Activated CD4-positive, alpha-beta T cell treated with anti-CD3 and anti-CD28 coated beads, Interleukin-2, amount 10 ng/mL, durations not matched to agents 7 days and 5 days (primary cell): ENCODE data around the gene CRB2. TPM values are rescaled to one million over a fixed set of nuclear protein-coding genes. Genes with fewer than 3 reads are reported as not detected.

Experiments used
- CTCF ChIA-PET: fragments of 350-600 bp; sonication (Branson Sonifier 250); formaldehyde crosslinking; loops from one replicate; lab custom pipeline; 2021; ENCODE audit warnings: antibody characterized with exemption; lab: Charles Lee
- POLR2A ChIA-PET: fragments of 350-600 bp; sonication (Branson Sonifier 250); formaldehyde crosslinking; loops from one replicate; lab custom pipeline; 2021; ENCODE audit warnings: antibody characterized with exemption; lab: Charles Lee
- DNase-seq: peaks from one replicate; pipeline ENCODE4 v3.0.0-alpha.2; 2020
- H3K27ac Mint-ChIP-seq: one replicate; pipeline ENCODE4 v1.8.0; 2021; ENCODE audit warnings: mild to moderate bottlenecking, moderate library complexity, mixed read lengths
- H3K27me3 Mint-ChIP-seq: one replicate; pipeline ENCODE4 v1.8.0; 2021; ENCODE audit warnings: mixed read lengths
- H3K36me3 Mint-ChIP-seq: one replicate; pipeline ENCODE4 v1.8.0; 2021; ENCODE audit warnings: low read depth, mixed read lengths
- H3K4me1 Mint-ChIP-seq: one replicate; pipeline ENCODE4 v1.8.0; 2021; ENCODE audit warnings: mixed read lengths
- H3K4me3 Mint-ChIP-seq: one replicate; pipeline ENCODE4 v1.8.0; 2021; ENCODE audit warnings: mild to moderate bottlenecking, moderate library complexity, mixed read lengths
- H3K9me3 Mint-ChIP-seq: one replicate; pipeline ENCODE4 v1.8.0; 2021; ENCODE audit warnings: mixed read lengths
- total RNA-seq, 2 experiments: library from RNA; stranded (reverse); gene quantifications; one replicate each; pipeline ENCODE4 v1.2.3, GENCODE V29; 2021

CRB2 gene
- total RNA-seq, 2 experiments from 2014 or later = not detected

DNA sequence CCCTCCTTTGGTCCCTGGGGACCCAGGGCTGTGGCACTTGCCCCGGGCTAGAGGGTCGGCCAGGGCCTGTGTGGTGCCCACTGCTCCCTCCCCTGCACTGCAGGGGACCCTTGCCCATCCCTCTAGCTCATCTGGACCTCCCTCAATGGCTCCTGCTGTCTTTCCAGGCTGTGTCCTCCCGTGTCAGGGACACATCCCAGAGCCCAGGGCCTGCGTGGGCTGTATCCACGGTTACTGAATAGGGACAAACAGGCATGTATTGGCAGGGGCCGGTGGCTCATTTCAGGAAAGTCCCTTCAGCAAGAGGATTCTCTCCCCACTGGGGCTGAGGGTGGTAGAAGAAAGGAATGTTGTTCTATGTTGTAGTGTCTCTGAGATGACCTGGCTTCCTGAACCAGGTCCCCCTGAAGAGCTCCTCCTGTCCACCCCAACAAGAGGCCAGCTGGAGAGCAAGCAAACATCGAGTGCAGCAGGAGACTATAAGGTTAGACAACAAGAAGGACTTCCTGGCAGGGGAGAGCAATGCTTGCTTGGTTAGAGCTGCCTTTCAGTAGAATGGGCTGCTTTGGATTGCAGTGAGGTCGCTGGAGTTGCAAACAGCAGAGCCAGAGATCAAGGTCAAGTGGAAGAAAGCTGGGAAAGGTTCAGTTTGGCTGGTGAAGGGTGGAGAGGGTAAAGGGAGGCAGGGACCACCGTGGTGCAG, 1.0 kb upstream of the CRB2 start:
- Mint-ChIP-seq H3K36me3 (no peaks in the 10 kb centered on the region), H3K4me3 (no peak overlapping the region), H3K27me3 (peaks cover 9% of the 10 kb centered on the region), H3K9me3 (no peaks in the 10 kb centered on the region), H3K4me1 (peaks cover 19% of the 10 kb centered on the region), H3K27ac (peak overlapping the region; percentile 62)
- ChIA-PET POLR2A (no interaction called here), CTCF (interaction anchor here (0.5 to 2.9 kb wide), 9 partner anchors 11 to 892 kb away, joined by 3 to 11 read pairs (median 3); no protein-coding TSS in a partner anchor)
- no peak for DNase-seq

DNA sequence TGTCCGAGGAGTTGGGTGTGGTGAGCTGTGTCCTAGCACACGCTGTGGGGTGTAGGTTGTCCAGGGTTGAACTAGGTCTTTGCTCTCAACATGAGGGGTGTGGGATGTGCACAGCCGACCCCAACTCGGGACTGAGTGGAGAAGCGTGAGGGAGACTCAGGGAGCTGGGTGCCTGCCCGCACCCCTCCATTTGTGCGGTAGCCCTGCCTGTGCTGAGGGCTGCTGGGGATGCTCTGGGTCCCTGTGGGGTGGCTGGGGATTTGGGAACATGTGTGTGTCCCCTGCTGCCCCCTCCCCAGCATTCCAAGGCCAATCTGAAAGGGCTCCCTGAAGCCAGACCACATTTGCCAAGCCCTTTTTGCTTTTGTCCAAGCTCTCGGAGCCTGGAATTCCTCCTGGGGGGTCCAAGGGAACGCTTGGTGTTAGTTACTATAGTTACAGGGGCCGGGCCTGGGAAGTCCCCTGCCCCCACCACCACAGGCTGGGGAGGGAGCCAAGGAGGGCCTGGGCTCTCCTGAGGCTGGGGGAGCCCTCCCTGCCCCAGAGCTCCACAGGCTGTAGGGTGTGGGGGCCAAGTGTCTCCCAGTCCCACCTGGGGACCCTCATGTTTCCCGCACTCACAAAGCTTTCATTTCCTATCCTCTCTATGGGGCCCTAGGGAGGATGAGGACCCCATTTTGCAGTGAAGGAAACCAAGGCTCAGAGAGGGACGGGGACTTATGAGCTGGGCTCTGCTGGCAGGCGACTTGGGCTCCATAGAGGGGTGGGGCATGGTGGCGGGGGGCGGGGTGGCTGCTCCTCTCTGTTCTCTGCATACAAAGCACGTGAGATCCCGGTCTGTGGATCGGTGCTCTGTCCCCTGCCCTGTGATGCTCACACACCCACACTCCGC, 1.1 kb downstream of the CRB2 start:
- H3K27ac Mint-ChIP-seq = no peak overlapping the region
- H3K4me3 Mint-ChIP-seq = no peak overlapping the region
- H3K36me3 Mint-ChIP-seq = no peaks in the 10 kb centered on the region
- ChIA-PET POLR2A (no interaction called here), CTCF (interaction anchor here (0.6 kb wide), 1 partner anchor 108 kb away, joined by 3 read pairs; no protein-coding TSS in a partner anchor)
- DNase-seq = no peak
- no peaks in the 10 kb centered on the region for H3K9me3 Mint-ChIP-seq
- peaks cover 26% of the 10 kb centered on the region for H3K4me1 Mint-ChIP-seq
- peaks cover 4% of the 10 kb centered on the region for H3K27me3 Mint-ChIP-seq

DNA sequence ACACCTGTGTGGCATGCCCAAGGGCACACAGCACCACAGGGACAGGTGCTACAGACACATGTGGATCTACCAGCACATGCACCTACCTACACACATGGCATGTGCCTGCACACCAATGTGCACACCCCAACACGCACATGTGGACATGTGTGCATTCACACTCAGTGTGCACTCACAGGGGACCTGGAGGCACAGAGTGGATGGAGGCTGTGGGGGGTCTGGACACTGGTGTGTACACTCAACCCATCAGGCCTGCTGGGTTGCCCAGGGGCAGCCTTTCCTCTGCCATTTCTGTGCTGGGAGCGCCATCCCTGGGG, 1.7 kb downstream of the CRB2 start:
- POLR2A ChIA-PET = no interaction called here
- CTCF ChIA-PET = no interaction called here
- DNase-seq = no peak
- H3K36me3 Mint-ChIP-seq = no peaks in the 10 kb centered on the region
- H3K27me3 Mint-ChIP-seq = peaks cover 2% of the 10 kb centered on the region
- H3K4me1 Mint-ChIP-seq = peaks cover 26% of the 10 kb centered on the region
- H3K9me3 Mint-ChIP-seq = no peaks in the 10 kb centered on the region
- H3K4me3 Mint-ChIP-seq = no peak overlapping the region
- H3K27ac Mint-ChIP-seq = no peak overlapping the region

DNA sequence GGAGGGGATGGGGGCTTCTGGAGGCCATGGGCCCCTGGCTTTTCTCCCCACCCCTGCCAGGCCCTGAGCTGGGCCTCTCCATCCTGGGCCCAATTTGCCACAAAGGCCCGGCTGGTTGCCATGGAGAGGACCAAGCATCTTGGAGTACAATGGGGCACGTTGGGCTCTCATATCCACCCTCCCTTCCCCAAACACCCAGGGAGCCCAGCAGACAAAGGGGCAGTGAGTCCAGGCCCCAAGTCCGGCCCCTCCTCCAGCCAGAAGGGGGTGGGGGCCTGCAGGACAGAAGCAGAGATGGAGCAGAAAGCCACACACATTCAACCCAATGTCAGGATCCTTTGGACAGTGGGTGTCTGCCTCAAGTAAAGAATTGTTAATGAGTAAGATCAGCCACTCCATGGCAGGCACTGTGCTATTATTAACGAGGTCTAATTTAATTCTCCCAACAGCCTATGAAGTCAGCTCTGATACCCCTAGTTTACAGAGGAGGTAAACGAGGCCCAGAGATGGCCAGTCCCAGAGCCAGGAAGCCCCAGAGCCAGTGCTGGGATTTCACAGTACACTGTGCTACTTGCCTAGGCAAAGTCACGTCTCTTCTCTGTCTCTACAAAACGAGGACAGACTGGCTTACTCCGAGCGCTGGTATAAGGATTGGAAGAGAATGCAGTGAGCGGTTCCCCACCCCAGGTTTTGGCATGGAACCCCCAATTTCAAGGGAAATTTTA, 2.3 kb downstream of the CRB2 start:
- Mint-ChIP-seq H3K4me3 (no peak overlapping the region), H3K9me3 (no peaks in the 10 kb centered on the region), H3K4me1 (peaks cover 26% of the 10 kb centered on the region), H3K27ac (peak overlapping the region; percentile 39), H3K27me3 (no peaks in the 10 kb centered on the region), H3K36me3 (no peaks in the 10 kb centered on the region)
- no peak for DNase-seq
- ChIA-PET CTCF (interaction anchor here (0.6 kb wide), 1 partner anchor 1033 kb away, joined by 3 read pairs; no protein-coding TSS in a partner anchor), POLR2A (interaction anchor here (0.7 kb wide), 1 partner anchor 56 kb away, joined by 7 read pairs; no protein-coding TSS in a partner anchor)

DNA sequence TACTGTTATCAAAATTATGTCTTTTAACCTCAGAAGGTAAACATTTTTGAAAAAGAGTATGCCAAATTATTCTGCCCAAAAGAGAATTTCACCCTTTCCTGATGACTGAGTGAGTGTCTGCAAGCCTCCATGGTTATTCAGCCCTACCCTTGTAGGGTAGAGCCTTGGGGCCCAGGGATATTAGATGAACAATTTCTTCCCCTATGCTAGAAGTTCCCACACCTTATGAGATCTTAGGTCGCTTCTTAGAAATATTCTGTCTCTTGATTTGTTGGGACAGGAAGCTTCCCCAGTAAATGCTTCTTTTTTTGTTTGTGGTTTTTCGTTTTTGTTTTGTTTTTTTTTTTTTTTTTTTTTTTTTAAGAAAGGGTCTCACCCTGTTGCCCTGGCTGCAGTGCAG, 3.1 kb downstream of the CRB2 start:
- no peaks in the 10 kb centered on the region for H3K36me3 Mint-ChIP-seq
- POLR2A ChIA-PET = interaction anchor here (0.7 kb wide), 1 partner anchor 57 kb away, joined by 7 read pairs; no protein-coding TSS in a partner anchor
- CTCF ChIA-PET = interaction anchor here (1.1 to 2.8 kb wide), 3 partner anchors 9 to 15 kb away, joined by 3 to 10 read pairs (median 9); no protein-coding TSS in a partner anchor
- H3K27ac Mint-ChIP-seq = peak overlapping the region; percentile 39
- H3K27me3 Mint-ChIP-seq = no peaks in the 10 kb centered on the region
- no peaks in the 10 kb centered on the region for H3K9me3 Mint-ChIP-seq
- no peak overlapping the region for H3K4me3 Mint-ChIP-seq
- no peak for DNase-seq
- H3K4me1 Mint-ChIP-seq = peaks cover 26% of the 10 kb centered on the region

DNA sequence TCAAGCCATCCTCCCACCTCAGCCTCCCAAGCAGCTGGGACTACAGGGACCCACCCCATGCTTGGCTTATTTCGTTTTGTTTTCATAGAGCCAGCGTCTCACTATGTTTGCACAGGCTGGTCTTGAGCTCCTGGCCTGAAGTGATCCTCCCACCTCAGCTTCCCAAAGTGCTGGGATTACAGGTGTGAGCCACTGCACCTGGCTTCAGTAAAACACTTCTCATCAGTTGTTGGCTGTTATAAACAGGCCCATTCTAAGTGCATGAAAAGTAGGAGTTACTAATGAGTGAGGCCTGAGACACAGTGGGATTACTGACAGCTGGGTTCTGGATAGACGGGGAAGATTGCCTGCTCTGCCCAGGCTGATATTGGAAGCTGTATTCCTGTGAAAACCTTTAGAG, 3.5 kb downstream of the CRB2 start:
- ChIA-PET CTCF (interaction anchor here (0.7 to 2.8 kb wide), 4 partner anchors 10 to 20 kb away, joined by 3 to 10 read pairs (median 6); no protein-coding TSS in a partner anchor), POLR2A (interaction anchor here (0.7 kb wide), 1 partner anchor 57 kb away, joined by 7 read pairs; no protein-coding TSS in a partner anchor)
- Mint-ChIP-seq H3K9me3 (no peaks in the 10 kb centered on the region), H3K4me3 (no peak overlapping the region), H3K4me1 (peaks cover 26% of the 10 kb centered on the region), H3K36me3 (no peaks in the 10 kb centered on the region), H3K27ac (no peak overlapping the region), H3K27me3 (no peaks in the 10 kb centered on the region)
- DNase-seq = no peak

DNA sequence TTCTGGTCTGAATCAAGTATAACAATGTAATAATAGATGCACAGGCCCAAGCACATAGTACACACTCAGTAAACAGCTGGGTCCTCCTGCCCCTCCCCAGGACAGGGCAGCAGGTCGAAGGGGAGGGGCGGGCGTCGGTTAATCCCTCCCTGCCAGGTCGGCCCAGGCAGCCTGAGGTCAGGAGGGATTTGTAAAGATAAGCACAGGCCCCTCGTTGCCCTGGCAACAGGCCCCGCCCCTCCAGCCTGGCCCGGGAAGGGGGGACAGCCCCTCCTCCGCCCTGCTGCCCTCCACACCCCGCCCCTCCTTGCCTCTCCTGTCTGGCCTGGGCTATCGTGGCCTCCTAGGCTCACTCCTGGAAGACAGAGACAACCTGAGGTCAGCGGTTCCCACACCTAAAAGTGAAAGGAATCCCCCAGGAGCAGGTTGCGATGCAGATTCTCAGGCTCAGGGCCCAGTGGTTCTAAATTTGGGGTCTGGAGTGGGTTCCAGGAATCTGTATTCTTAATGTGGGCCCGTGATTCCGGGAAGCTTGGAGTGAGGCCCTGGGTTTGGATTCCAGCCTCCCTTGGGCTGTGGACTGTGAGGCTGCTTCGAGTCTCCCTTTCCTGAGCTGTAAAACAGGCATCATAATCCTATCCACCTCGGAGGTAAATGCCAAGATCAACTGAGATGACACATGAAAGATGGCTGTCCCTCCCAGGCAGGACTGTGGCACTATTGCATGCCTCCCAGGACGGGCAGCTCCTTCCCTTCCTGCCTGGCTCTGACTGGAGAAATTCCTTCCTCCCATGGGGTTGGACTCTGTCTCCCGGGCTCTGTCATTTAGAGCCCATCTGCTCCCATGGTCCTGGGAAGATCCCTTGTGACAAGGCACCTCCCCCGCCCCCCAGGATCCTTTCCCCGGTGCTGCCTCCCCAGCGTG, 4.4 kb downstream of the CRB2 start:
- H3K9me3 Mint-ChIP-seq = no peaks in the 10 kb centered on the region
- CTCF ChIA-PET = interaction anchor here (0.7 to 2.8 kb wide), 4 partner anchors 9 to 19 kb away, joined by 3 to 10 read pairs (median 6); no protein-coding TSS in a partner anchor
- H3K4me3 Mint-ChIP-seq = no peak overlapping the region
- H3K27me3 Mint-ChIP-seq = peaks cover 3% of the 10 kb centered on the region
- H3K4me1 Mint-ChIP-seq = peaks cover 26% of the 10 kb centered on the region
- POLR2A ChIA-PET = no interaction called here
- no peaks in the 10 kb centered on the region for H3K36me3 Mint-ChIP-seq
- no peak overlapping the region for H3K27ac Mint-ChIP-seq
- DNase-seq = peak; percentile 55

DNA sequence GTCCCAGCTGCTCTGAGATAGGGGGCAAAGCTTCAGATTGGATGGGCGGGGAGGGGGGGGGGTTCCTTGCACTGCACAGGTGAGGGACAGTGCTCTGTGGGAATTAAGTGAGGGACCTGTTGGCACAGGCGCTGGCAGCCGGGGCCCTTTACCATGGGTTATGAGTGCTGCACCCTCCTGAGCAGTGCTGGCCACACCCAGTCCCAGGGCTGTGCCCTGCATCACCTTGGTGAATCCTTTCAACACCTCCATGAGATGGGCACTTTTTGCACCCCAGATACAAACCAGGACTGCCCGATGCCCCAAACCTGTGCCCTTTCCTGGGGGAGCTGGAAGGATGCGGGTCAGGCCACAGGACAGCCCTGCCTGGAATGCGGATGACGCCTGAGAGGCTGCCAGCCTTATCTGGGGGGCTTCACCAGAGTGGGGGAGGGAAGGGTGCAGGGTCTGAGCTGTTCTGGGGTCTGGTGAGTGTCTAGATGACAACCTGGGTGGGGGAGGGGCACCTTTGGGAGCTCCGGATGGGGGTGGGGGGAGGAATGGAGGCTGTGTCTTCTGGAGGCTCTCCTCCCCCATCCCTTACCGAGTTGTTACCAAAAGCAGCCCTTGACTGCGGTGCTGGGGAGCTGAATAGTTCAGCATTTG, 5.2 kb downstream of the CRB2 start:
- peaks cover 5% of the 10 kb centered on the region for H3K27me3 Mint-ChIP-seq
- H3K4me1 Mint-ChIP-seq = peaks cover 26% of the 10 kb centered on the region
- H3K9me3 Mint-ChIP-seq = no peaks in the 10 kb centered on the region
- H3K4me3 Mint-ChIP-seq = no peak overlapping the region
- H3K27ac Mint-ChIP-seq = no peak overlapping the region
- no peaks in the 10 kb centered on the region for H3K36me3 Mint-ChIP-seq
- CTCF ChIA-PET = interaction anchor here (0.6 to 2.8 kb wide), 2 partner anchors 8 to 289 kb away, joined by 3 to 9 read pairs; no protein-coding TSS in a partner anchor
- POLR2A ChIA-PET = interaction anchor here (0.8 kb wide), 1 partner anchor 494 kb away, joined by 4 read pairs; no protein-coding TSS in a partner anchor
- DNase-seq = no peak

DNA sequence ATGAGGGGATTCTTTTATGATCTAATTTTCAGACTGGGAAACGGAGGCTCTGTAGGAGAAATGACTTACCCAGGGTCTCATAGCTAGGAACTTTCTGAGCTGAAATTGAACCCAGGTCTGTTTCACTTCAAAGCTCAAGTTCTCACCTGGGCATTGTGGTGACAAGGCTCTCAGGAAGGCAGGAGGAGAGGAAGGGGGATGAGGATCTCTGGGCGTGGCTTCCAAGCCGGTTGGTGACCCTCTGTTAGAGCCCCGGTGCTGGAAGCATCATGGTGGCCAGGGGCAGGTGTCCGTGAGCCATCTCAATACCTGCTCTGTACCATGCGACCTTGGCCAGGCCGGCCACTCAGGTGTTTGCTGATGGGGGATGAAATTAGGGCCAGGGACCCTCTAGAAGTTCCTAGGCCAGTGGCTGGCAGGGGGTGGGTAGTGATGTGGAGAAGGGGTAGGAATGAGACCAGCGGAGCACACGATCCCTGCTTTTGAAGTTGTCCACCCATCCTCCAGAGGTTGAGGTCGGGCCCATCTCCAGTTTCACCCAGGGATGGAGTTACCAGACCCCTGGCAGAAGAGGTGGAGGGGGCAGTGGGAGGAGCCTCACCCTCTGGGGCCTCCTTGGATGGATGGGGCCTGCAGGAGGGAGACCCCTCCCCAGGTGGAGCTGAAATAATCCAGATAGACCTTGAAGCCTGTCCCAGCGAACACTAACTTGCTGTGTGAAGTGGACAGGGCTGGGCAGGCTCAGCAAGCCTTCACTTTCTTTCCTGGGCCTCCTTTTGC, 5.9 kb downstream of the CRB2 start:
- peaks cover 26% of the 10 kb centered on the region for H3K4me1 Mint-ChIP-seq
- H3K36me3 Mint-ChIP-seq = no peaks in the 10 kb centered on the region
- H3K9me3 Mint-ChIP-seq = no peaks in the 10 kb centered on the region
- ChIA-PET CTCF (interaction anchor here (0.6 to 2.8 kb wide), 2 partner anchors 7 to 290 kb away, joined by 3 to 9 read pairs; no protein-coding TSS in a partner anchor), POLR2A (interaction anchor here (0.8 kb wide), 1 partner anchor 493 kb away, joined by 4 read pairs; no protein-coding TSS in a partner anchor)
- no peak overlapping the region for H3K4me3 Mint-ChIP-seq
- H3K27me3 Mint-ChIP-seq = peaks cover 5% of the 10 kb centered on the region
- DNase-seq = no peak
- no peak overlapping the region for H3K27ac Mint-ChIP-seq

DNA sequence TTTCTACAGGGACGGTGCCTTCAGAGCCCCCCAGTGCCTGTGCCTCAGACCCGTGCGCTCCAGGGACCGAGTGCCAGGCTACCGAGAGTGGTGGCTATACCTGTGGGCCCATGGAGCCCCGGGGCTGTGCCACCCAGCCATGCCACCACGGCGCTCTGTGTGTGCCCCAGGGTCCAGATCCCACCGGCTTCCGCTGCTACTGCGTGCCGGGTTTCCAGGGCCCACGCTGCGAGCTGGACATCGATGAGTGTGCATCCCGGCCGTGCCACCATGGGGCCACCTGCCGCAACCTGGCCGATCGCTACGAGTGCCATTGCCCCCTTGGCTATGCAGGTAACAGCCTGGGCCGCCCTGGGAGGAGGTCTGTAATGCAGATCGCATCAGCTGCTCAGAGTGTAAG, 6.9 kb downstream of the CRB2 start:
- H3K36me3 Mint-ChIP-seq = no peaks in the 10 kb centered on the region
- H3K4me3 Mint-ChIP-seq = no peak overlapping the region
- CTCF ChIA-PET = interaction anchor here (0.6 kb wide), 1 partner anchor 195 kb away, joined by 4 read pairs; no protein-coding TSS in a partner anchor
- H3K4me1 Mint-ChIP-seq = peaks cover 26% of the 10 kb centered on the region
- no peaks in the 10 kb centered on the region for H3K9me3 Mint-ChIP-seq
- H3K27me3 Mint-ChIP-seq = peaks cover 7% of the 10 kb centered on the region
- no peak overlapping the region for H3K27ac Mint-ChIP-seq
- POLR2A ChIA-PET = no interaction called here
- DNase-seq = no peak
